Thoracic aorta (tissue), 2 donors: ENCODE measurements around the gene IQCE. TPM values are rescaled to one million over a fixed set of nuclear protein-coding genes. Genes with fewer than 3 reads are reported as not detected.
"Not testable (repeated sequence)": the region's sequence is repeated elsewhere in the genome, so short reads cannot be mapped to it uniquely, and the experiment has no call there.

ENCODE experiments used
- ATAC-seq: fragments of 150-250 bp; one replicate; pipeline ENCODE4 v1.8.0; 2017; ENCODE audit warnings: low read depth; ENCODE audit not compliant: insufficient number of reproducible peaks, low FRiP score
- DNase-seq: peaks from one replicate; pipeline ENCODE4 v3.0.0-alpha.2; 2020; ENCODE audit warnings: low spot score
- H3K27ac ChIP-seq, 2 donors: fragments of 200-600 bp; sonication (generic); 1 replicate in 1 of 2; 2 replicates in 1 of 2; pipeline ENCODE4 v1.5.1; 2016; ENCODE audit warnings: mild to moderate bottlenecking in 2 of 2, moderate library complexity in 2 of 2
- H3K27me3 ChIP-seq: fragments of 200-600 bp; sonication (generic); replicated peaks from 2 replicates; pipeline ENCODE4 v1.6.0; 2016; ENCODE audit warnings: mild to moderate bottlenecking; ENCODE audit not compliant: insufficient read depth
- H3K36me3 ChIP-seq: fragments of 200-600 bp; sonication (generic); one replicate; pipeline ENCODE4 v1.5.1; 2016
- H3K4me1 ChIP-seq, 2 donors: fragments of 200-600 bp; sonication (generic); 1 replicate in 1 of 2; 2 replicates in 1 of 2; pipeline versions ENCODE4 v1.5.1 to v1.6.0; 2016; ENCODE audit warnings: low read depth in 2 of 2, mild to moderate bottlenecking in 1 of 2; ENCODE audit not compliant: control insufficient read depth in 1 of 2
- H3K4me3 ChIP-seq: fragments of 200-600 bp; sonication (generic); 2 replicates; pipeline ENCODE4 v1.5.1; 2016; ENCODE audit warnings: mild to moderate bottlenecking
- H3K9me3 ChIP-seq: fragments of 200-600 bp; sonication (generic); 2 replicates; pipeline ENCODE4 v1.5.1; 2016
- total RNA-seq, 2 donors: library from RNA; depleted of rRNA; stranded (reverse); fragments of >200 nt; gene quantifications; one replicate each; pipeline versions ENCODE4 v1.1.0 to v1.2.3, GENCODE V29; 2016
- TF ChIP-seq, protein P1 (sequence below): fragments of 200-600 bp; sonication (generic); IDR thresholded peaks from one replicate; pipeline ENCODE4 v1.5.1; 2019; ENCODE audit warnings: antibody characterized with exemption

Gene IQCE
- total RNA-seq, 2 donors from 2014 or later = 10.6 to 40.1 TPM

DNA sequence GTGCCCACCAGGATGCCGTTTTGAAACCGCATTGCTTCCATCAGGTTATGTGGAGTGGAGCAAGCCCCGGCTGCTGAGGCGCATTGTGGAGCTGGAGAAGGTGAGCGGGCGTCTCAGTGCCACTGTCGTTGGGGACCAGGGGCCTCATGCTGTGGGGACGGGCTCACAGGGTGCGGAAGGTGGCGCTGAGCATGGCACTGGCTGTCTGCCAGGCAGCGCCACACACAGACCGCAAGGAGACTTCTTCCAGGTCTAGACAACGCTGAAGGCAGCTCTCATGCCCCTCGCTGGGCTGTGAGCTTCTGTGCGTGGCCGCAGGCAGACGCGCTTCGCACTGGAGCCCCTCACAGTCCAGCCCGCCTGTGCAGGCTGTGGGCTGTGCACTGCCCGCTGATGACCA, 29.0 kb downstream of the IQCE start:
- TF ChIP-seq, protein P1, sequence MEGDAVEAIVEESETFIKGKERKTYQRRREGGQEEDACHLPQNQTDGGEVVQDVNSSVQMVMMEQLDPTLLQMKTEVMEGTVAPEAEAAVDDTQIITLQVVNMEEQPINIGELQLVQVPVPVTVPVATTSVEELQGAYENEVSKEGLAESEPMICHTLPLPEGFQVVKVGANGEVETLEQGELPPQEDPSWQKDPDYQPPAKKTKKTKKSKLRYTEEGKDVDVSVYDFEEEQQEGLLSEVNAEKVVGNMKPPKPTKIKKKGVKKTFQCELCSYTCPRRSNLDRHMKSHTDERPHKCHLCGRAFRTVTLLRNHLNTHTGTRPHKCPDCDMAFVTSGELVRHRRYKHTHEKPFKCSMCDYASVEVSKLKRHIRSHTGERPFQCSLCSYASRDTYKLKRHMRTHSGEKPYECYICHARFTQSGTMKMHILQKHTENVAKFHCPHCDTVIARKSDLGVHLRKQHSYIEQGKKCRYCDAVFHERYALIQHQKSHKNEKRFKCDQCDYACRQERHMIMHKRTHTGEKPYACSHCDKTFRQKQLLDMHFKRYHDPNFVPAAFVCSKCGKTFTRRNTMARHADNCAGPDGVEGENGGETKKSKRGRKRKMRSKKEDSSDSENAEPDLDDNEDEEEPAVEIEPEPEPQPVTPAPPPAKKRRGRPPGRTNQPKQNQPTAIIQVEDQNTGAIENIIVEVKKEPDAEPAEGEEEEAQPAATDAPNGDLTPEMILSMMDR = no peak
- Histone ChIP-seq H3K4me3 (no peak overlapping the region), H3K9me3 (no peaks in the 10 kb centered on the region), H3K36me3 (peaks cover 27% of the 10 kb centered on the region), H3K4me1 (no peaks in the 10 kb centered on the region), H3K27me3 (no peaks in the 10 kb centered on the region), H3K27ac (no peak overlapping the region)
- DNase-seq = no peak
- no peak for ATAC-seq

DNA sequence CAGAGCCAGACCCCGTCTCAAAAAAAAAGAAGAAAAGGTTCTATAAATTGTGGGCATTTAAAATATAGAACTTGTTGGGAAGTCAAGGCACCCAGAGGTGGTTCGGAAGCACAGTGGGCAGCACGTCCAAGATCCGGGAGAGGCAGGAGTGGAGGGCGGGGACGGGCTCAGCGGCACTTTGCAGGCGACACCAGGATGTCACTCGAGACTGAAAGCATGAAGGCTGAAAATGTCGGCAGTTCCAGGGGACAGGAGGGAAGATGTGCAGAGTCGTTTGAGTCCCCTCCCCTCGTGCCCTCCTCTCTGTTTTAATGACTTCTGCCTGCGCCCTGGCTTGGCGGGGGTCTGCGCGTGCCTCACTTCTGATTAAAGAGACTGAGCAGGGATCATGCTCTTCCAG, 30.6 kb downstream of the IQCE start:
- Histone ChIP-seq H3K27me3 (no peaks in the 10 kb centered on the region), H3K27ac (no peak overlapping the region), H3K4me1 (no peaks in the 10 kb centered on the region), H3K4me3 (no peak overlapping the region), H3K9me3 (no peaks in the 10 kb centered on the region), H3K36me3 (peaks cover 25% of the 10 kb centered on the region)
- DNase-seq (no peak), ATAC-seq (no peak)
- TF ChIP-seq, protein P1 = no peak

GRCh38 chr7:2589941-2590340, 31.2 kb downstream of the IQCE start:
- not testable (repeated sequence) for ATAC-seq, DNase-seq
- H3K36me3 ChIP-seq = peaks cover 19% of the 10 kb centered on the region

GRCh38 chr7:2592375-2592865, 33.6 kb downstream of the IQCE start:
- Histone ChIP-seq H3K4me3 (no peak overlapping the region), H3K27me3 (no peaks in the 10 kb centered on the region), H3K9me3 (no peaks in the 10 kb centered on the region), H3K4me1 (no peaks in the 10 kb centered on the region), H3K27ac (no peak overlapping the region), H3K36me3 (peaks cover 11% of the 10 kb centered on the region)
- TF ChIP-seq, protein P1 = no peak
- DNase-seq = no peak
- no peak for ATAC-seq

More at GRCh38 chr7:2589941-2590340, 31.2 kb downstream of the IQCE start:
- H3K4me1 ChIP-seq, H3K4me3 ChIP-seq, H3K9me3 ChIP-seq, H3K27me3 ChIP-seq, H3K27ac ChIP-seq: not testable (repeated sequence)

DNA sequence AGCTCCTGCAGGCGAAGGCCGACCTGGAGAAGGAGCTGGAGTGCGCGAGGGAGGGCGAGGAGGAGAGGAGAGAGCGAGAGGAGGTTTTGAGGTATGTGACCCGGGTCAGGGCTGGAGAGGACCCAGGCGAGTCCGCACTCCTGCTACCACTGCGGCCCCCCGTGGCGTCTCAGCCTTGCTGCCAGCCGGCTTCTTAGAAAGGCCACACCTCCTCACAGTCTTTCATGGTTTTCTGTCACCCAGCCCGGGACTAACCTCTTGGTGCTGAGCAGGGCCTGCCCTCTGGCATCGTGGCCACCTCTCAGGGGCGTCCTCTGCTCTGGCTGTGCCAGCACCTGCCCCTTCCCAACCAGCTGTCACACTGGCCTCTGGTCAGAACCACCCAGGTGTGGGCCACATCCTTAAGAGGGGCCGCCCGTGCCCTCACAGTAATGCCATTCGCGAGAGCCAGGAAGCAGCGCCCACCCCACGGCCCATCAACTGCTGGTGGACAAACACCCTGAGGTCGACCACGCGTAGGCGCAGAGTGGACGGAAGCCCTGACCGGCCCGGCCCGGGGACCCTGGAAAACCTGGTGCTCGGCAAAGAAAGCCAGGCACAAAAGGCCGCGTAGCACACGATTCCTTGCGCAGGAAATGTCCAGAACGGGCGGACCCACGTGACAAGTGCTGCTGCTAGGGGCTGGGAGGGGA, 34.4 kb downstream of the IQCE start:
- H3K27ac ChIP-seq = no peak overlapping the region
- H3K4me3 ChIP-seq = no peak overlapping the region
- H3K4me1 ChIP-seq = no peaks in the 10 kb centered on the region
- ATAC-seq = no peak
- TF ChIP-seq, protein P1 = no peak
- H3K36me3 ChIP-seq = peaks cover 12% of the 10 kb centered on the region
- DNase-seq = no peak
- H3K27me3 ChIP-seq = no peaks in the 10 kb centered on the region
- H3K9me3 ChIP-seq = no peaks in the 10 kb centered on the region

DNA sequence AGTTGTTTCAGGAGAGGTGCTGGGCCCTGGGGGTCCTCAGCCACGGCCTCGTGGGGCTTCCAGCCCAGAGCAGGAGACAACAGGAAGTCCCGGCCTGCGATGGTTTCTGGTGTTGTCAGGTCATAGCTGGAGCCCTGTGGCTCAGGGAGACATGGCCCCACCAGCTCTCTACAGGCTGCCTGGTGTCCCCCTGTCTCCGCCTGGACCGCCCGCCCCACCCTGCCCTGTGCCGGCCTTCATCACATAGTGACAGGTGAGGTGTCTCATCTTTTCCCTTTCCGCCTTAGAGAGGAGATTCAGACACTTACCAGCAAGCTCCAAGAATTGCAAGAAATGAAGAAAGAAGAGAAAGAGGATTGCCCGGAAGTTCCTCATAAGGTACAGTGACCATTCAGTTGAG, 35.8 kb downstream of the IQCE start:
- TF ChIP-seq, protein P1 = no peak
- no peak overlapping the region for H3K4me3 ChIP-seq
- ATAC-seq (no peak), DNase-seq (no peak)
- H3K9me3 ChIP-seq = no peaks in the 10 kb centered on the region
- H3K27me3 ChIP-seq = no peaks in the 10 kb centered on the region
- no peak overlapping the region for H3K27ac ChIP-seq
- peaks cover 20% of the 10 kb centered on the region for H3K36me3 ChIP-seq
- peaks cover 0 to 2% of the 10 kb centered on the region in 2 donors for H3K4me1 ChIP-seq
